GM19397 (cell line): ENCODE results near the gene ZNF619.
"Not testable (repeated sequence)": the region's sequence is repeated elsewhere in the genome, so short reads cannot be mapped to it uniquely, and the experiment has no call there.

Experiments used
- ATAC-seq: cut with Tn5 transposase; IDR thresholded peaks from one replicate; pipeline ENCODE4 v1.9.1; 2021; ENCODE audit warnings: mild to moderate bottlenecking, moderate library complexity; ENCODE audit not compliant: unreplicated experiment

ZNF619 gene

GRCh38 chr3:40476478-40477470 is at the start of gene ZNF619:
Gene ZNF619, plus strand, starts transcription at chr3:40477122. Its CDS starts 858 bp downstream, at chr3:40477980.
- peak; percentile 84 for ATAC-seq

DNA sequence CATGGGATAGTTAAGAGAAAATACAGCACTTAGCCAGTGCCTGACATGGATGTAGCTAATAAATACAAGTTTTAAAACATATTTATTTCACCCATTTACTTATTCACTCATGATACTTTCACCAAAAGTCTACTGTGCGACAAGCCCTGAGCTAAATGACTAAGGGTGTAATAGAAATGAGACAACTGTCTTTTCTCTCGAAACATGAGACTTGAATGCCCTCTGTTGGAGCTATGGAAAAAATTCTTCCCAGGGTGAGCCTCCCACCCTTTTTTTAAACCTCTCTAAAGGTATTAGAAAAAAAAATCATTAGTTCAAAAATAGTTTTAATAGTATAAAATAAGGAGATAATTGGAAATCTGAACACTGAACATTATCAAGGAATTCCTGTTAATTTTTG is 44.1 kb upstream of the ZNF619 start:
- no peak for ATAC-seq

DNA sequence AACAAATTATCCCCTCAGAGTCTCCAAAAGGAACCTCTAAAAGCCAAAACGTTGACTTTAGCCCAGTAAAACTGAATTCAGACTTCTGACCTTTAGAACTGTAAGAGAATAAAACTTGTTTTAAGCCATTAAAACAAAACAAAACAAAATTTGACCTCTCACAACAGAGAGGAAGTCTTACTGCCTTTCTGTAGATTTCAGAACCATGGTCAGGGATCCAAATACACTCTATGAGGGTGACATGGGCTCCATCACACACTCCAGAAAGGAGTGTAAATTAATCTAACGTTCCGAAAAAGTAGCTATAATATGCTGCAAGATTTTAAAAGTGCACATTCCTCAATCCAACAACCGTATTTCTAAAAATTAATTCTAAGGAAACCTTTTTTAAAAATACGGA is 39.0 kb upstream of the ZNF619 start:
- ATAC-seq = no peak

DNA sequence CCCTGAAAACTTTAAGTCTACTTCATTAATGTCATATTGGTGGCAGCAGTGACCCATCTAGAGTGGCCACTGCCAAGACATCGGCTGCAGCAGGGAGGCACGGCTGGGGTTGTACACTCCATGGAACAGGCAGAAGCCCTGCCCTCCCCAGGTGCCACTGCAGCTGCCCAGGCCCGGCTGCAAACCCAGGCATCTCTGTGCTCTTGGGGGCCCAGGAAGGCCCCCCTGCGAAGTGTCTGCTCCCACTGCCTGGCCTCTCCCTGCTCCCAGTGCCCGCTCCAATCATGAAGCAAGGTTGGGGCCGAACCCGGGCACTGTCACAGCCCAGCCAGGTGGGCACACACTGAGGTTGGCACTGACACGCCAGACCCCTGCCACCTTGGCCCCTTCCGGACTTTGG is 31.9 kb upstream of the ZNF619 start:
- no peak for ATAC-seq

DNA sequence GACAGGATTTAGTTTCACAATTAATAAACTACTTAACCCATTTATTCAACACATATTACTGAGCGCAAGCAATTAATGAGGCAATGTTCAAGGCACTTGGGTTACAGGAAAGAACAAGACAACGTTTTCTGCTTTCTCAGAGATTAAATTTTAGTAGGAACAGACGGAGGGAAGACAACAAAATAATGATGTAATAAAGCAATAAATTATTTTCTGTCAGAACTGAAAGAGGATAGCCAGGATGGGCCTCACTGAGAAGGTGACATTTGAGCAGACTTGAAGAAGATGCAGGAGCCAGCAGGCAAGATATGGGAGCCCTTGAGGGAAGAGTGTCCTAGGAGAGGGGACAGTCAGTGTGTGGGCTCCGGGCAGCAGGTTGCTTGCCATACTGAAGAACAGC is 31.0 kb upstream of the ZNF619 start:
- no peak for ATAC-seq

GRCh38 chr3:40450438-40450837 is 26.5 kb upstream of the ZNF619 start:
- ATAC-seq = no peak

DNA sequence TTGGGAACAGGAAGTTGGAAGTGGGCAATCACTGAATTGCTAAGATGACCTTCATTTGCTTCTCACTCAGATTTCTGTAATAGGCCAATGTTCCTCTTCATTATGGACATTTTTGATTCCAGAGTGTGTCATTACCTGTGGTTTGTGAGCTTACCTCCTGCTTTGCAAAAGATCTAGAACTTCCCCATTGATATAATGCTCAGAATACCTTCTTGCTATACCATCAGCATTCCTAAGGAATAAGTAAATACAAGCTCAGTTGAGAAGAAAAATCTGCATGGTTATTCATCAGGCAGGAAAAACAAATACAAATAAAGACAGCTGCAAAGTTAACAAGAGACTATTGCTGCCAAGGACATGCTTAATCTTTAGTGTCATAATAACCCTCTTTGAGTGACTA is 25.4 kb upstream of the ZNF619 start:
- ATAC-seq = no peak

GRCh38 chr3:40452057-40452456 is 24.9 kb upstream of the ZNF619 start:
- ATAC-seq = no peak

DNA sequence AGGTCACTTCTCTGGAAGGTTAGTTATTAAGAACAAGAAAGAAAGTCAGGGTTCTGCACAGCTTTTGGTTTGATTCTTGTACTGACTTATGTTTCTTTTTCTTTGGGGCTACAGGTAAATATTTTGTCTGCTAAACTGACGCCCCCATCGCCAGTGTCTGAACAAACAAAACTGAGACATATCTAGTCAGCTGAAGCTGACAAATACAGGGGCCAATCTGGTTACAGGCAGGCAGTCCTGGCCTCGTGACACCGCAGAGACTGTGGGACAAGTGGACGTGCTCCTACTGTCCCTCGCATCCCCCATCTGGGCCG is 24.4 kb upstream of the ZNF619 start:
- ATAC-seq = no peak

DNA sequence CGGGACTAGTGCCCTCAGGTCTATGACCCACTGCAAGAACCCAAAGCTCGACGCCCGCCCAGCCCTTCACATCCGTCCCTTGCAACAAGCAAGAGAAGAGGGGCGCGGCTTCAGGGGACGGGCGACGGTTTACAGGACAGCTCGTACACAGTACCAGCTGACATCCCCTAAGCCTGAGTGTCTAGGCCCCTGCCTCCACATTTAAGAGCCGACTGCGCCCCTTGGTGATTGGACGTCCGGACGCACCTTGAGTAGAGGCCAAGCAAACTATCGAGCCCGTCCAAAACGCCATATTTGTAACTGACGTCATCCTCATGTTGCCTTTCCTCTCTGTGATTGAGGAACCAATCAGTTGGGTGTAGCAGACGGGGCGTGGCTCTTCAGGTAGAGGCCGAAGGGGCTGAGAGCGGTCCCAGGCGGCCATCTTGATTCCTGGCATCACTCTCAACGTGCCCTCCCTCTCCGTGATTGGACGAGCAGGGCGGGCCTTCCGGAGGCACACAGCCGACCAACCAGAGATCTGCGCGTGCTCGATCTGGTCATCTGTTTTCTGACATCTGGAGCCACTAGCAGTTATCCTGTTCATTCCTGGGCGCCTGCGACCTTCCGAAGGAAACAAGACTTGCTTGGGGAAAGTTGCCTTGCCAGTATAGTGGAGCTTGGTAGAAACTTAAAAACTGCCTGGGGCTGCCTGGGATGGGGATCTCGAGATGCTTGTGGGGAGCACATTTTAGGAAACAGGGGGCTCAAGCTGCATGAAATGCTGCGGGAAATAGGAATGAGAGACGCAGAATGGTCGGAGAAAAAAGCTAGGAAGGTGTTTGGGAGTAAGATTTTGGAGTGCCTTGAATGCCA is 23.8 kb upstream of the ZNF619 start:
- peak; percentile 93 for ATAC-seq

DNA sequence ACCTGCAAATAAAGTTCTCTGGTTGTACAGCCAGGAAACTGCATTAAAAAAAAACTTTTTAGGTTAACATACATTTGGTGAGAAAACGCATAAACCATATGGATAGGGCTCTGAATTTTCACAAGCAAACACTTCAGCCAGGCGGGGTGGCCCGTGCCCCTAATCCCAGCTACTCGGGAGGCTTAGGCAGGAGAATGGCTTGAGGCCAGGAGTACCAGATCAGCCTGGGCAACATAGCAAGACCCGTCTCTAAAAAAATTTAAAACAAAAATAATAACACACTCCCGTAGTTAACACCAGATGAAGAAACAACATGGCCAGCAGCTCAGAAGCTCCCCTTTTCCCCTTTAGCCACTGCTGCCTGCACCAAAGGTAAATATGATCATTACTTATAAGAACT is 23.0 kb upstream of the ZNF619 start:
- no peak for ATAC-seq

GRCh38 chr3:40455328-40455727 is 21.6 kb upstream of the ZNF619 start:
- no peak for ATAC-seq

DNA sequence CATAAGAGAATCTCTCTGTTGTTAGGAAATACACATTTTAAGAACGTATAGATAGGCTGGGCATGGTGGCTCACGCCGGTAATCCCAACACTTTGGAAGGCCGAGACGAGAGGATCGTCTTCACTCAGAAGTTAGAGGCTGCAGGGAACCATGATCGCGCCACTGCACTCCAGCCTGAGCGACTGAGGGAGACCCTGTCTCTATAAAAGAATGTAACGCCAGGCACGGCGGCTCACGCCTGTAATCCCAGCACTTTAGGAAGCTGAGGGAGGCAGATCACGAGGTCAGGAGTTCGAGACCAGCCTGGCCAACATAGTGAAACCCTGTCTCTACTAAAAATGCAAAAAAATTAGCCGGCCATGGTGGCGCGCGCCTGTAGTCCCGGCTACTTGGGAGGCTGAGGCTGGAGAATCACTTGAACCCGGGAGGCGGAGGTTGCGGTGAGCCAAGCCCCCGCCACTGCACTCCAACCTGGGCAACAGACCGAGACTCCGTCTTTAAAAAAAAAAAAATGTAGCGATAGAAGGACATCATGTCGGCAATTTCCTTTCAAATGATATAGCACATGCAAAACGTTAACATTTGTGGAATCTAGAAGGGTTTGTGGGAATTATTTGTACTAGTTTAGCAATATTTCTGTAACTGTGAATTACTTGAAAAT is 20.5 kb upstream of the ZNF619 start:
- ATAC-seq = no peak

DNA sequence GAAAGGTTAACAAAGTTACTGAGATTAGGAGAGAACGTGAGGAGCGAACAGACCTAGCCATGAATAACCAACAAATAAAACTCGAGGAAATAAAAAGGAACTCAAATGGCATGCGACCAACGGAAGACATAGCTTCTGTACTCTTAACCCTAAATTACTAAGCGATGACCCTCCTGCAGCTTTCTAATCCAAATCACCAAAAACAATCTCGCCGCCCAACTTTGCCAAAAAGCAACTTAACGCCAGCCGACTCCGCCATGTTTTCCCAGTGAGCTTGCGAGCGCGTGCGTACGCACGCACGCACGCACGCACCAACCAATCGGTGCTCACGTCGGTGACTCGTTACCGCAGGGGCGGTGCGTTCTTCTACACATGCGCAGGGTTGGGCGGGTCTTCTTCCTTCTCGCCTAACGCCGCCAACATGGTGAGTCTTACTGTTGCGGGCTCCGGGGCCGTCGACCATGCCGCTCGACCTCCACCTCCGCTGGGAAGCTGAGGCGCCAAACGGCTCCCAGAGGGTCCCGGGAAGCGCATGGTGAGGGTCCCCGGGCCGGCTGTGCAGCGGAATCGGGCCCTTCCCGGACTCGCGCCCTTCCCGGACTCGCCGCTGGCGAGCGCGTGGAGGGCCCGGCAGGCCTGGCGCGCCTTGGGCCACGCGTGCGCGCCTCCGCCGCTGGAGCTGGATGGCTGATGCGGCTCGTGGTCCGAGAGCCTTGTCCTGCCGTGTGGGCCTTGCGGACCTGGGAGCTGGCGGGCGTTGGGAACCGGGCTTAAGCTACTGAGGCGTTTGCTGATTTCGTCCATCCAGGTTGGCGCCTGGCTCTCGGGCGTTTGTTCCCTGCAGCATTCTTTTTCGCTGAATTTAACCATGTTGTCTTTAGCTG is 19.7 kb upstream of the ZNF619 start, which contains the start of gene RPL14:
RPL14 (plus strand) TSS at position 400 of the 884 bp plus-strand sequence; CDS start at position 533, 133 bp downstream.
- peak; percentile 69 for ATAC-seq

DNA sequence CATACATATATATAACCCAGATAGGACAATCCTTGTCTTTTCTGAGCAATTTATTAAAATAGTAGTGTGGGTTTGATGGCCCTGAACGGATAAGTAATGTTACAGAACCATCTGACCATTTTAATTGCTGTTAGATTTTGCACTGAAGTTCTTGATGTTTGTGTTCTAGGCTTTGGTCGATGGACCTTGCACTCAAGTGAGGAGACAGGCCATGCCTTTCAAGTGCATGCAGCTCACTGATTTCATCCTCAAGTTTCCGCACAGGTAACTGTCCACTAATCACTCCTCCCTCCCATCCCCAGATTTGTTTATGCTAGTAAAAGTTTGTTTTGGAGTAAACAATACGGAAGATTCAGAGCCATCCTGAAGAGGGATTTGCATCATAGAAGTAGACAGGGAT is 18.4 kb upstream of the ZNF619 start:
- no peak for ATAC-seq

GRCh38 chr3:40460481-40460880 is 16.4 kb upstream of the ZNF619 start:
- not testable (repeated sequence) for ATAC-seq

DNA sequence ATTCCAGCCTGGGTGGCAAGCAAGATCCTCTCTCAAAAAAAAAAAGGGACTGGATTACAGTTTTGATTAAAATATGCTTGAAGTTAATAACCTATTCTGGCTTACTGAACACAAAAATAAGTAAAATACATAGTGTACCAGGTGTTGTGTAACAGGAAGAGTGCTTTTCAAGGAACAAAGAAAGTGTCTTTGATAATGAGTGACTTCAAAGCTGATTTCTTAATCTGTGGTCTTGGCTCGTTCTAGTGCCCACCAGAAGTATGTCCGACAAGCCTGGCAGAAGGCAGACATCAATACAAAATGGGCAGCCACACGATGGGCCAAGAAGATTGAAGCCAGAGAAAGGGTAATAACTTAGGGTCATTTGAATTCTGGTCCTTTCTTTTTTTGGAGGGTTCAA is 15.8 kb upstream of the ZNF619 start:
- ATAC-seq = no peak

DNA sequence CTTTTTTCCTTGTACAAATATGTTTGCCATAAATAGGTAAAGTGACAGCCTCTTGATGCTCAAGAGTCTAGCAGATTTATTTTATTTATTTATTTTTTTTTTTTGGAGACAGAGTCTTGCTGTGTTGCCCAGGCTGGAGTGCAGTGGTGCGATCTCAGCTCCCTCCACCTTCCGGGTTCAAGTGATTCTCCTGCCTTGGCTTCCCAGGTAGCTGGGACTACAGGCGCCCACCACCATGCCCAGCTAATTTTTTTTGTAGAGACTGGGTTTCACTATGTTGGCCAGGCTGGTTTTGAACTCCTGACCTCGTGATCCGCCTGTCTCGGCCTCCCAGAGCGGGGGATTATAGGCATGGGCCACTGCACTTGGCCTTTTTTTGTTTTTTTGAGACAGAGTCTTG is 14.1 kb upstream of the ZNF619 start:
- ATAC-seq = not testable (repeated sequence)

GRCh38 chr3:40463579-40463978 is 13.3 kb upstream of the ZNF619 start:
- no peak for ATAC-seq
